GM21576 (cell line): Measurements from ENCODE around the gene CHAD.

Experiments used
- ATAC-seq: cut with Tn5 transposase; IDR thresholded peaks from one replicate; pipeline ENCODE4 v1.9.1; 2021; ENCODE audit warnings: mild to moderate bottlenecking, moderate library complexity; ENCODE audit not compliant: unreplicated experiment

The CHAD gene

DNA sequence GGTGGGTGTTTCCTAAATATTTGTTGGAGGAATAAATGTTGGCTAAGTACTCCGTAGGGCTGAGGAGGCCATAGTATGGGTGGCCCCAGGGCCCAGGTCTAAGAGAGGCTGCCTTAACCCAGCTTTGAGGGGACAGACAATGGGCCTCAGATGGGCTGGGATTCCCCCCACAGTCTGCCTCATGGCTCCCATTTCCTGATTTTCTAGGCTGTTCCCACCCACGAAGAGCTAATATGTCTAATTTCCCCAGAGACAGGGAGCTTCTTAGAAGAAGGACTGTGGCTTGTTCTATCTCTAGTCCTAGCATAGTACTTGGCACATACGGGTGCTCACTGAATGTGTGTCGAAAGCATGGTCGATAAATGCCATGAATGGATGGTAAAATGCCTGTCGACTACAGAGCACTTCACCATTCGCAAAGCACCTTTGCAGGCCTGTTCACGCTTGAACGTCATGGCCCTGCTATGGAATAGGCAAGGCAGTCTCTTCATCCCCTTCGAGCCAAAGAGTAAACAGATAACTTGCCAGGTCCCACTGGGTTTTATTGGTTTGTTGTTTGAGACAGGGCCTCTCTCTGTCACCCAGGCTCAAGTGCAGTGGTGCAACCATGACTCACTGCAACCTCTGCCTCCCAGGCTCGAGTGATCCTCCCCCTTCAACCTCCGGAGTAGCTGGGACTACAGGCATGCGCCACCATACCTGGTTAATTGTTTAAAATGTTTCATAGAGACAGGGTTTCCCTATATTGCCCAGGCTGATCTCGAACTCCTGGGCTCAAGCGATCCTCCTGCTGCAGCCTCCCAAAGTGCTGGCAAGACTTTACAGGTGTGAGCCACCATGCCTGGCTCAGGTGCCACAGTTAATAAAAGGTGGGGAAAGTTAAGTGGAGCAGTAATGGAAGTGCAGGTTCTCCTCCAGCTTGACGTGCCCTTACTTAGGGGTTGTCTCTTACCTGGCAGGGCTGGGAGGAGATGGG, 9.7 kb downstream of the CHAD start:
- no peak for ATAC-seq

DNA sequence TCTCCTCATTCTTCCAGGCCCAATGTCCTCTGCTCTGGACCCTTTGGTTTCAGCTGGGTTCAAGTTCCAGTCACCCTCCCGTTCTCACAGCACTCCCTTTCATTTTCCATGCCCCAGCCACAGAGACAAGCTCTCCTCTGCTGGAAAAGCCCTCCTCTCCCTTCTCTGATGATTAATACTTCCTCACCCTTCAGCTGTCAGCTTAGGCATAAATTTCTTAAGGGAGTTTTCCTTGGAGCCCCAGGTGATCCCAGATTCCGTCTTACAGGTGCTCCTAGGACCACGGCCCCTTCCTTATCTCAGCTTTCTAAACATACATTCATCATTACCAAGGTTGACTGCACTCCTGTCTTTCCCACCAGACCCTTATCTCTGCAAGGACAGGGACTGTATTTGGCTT, 10.4 kb downstream of the CHAD start:
- no peak for ATAC-seq

DNA sequence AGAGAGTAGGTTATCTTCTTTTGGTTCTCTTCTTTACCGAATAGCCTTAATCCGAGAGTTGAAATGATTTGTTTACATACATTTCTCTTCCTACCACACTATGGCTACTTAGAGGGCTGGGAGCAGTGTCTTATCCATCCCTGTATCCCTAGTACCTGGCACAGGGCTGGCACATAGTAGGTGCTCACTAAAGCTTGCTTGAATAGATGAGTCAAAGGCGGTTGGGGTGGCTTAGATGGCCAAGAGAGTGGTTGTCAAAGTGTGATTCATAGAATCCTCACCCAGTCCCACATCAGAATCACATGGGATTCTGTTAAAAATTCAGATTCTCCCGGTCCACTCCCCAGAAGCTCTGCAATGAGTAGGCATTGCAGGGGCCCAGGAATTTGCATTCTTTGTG, 11.1 kb downstream of the CHAD start:
- no peak for ATAC-seq

DNA sequence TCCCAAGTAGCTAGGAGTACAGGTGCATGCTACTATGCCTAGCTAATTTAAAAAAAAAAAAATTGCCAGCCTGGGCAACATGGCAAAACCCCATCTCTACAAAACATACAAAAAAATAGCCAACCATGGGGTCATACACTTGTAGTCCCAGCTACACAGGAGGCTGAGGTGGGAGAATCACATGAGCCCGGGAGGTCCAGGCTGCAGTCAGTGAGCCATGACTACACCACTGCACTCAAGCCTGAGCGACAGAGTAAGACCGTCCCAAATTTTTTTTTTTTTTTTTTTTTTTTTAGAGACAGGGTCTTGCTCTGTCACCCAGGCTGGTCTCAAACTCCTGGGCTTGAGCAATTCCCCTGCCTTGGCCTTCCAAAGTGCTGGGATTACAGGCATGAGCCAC, 14.8 kb downstream of the CHAD start:
- no peak for ATAC-seq

DNA sequence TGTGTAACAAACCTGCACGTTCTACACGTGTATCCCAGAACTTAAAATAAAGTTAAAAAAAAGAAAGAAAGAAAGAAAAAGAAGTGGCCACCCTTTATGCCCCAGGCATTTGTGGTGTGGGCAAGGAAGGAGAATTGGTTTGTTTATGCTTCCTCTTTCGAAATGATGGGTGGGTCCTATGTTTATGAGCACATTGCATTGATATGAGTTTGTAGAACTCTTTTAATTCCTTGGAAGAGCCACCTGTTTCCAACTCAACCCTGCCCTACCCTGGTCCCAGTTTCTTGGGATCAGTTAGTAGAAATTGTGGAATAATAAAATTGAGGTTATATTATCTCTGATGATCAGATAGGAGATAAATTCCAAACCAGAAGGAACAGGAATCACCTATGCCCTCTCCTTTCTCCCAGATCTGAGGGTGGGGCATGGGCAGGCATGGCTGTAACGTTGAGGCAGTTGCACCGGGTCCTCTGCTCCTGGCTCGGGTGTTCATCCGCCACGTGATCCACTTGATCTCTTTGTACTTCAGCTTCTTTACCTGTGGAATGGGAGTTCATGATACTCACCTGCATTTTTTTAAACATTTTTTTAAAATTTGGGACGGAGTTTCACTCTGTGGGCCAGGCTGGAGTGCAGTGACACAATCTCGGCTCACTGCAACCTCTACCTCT, 15.9 kb downstream of the CHAD start:
- ATAC-seq: peak; percentile 70

DNA sequence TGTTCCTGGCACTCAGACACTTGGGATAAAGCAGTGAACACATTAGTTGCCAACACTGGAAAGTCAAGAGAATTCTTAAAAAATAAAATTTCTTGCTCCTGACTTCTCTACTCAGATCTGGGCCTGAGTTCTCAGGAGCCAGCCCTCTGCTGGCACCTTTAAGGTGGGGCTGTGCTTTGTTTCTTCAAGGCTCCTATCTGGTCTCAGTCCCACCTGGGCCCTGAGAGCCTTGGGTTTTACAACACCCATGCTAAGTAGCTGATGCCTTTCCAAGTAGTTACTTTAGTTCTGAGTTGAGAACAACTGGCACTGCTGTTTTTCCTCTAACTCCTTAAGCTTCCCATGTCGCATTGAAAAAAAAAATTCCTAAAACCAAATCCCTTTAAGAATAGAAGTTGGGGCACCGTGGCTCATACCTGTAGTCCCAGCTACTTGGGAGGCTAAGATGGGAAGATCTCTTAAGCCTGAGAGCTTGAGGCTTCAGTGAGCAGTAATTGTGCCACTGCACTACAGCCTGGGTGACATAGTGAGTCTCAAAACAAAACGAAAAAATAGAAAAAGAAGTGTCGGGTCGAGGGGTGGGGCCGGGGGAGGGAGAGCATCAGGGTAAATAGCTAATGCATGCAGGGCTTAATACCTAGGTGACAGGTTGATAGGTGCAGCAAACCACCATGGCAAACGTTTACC, 16.6 kb downstream of the CHAD start:
- ATAC-seq: peak; percentile 29

DNA sequence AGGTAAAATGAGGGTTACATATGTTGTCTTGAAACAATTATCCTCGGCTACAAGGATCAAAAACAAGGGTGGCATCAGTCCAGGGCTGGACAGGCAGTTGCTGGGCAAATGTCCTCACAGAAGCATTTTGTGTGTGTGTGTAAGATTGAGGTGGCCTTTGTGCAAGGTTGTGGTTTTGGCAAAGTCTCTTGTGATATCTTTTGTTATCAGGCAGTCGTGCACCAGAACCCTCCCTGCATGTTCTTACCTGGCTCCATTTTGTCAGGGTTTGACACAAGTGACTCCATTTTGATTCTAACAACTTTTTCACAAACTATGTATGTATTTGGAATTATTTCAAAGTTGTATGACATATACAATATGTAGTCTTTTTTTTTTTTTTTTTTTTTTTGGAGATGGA, 20.0 kb downstream of the CHAD start:
- no peak for ATAC-seq

DNA sequence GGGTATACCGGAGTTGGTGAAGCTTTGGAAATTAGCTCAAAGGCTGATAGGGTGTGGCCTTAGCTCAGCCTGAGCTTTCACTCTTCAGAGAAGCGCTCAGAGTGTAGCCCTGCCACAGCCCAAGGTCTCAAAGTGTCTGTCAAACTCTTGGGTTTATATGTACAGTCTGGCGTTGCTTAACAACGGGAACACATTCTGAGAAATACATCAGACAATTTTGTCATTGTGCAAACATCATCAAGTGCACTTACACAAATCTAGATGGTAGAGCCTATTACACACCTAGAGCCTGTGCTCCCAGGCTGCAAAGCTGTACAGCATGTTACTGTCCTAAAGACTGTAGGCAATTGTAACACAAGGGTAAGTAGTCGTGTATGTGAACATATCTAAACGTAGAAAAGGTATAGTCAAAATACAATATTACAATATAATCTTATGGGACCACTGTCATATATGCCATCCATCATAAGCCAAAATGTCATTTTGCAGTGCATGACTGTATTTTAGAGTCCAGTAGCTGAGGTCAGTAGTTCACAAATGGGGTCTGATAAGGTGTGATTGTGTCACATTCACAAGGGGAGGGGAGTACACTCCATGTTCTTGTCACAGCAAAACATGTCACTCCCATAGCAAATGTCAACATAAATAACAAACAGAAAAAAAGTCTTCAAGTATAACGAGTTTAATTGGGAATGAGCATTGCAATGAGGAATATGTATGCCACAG, 20.6 kb downstream of the CHAD start:
- ATAC-seq: no peak

DNA sequence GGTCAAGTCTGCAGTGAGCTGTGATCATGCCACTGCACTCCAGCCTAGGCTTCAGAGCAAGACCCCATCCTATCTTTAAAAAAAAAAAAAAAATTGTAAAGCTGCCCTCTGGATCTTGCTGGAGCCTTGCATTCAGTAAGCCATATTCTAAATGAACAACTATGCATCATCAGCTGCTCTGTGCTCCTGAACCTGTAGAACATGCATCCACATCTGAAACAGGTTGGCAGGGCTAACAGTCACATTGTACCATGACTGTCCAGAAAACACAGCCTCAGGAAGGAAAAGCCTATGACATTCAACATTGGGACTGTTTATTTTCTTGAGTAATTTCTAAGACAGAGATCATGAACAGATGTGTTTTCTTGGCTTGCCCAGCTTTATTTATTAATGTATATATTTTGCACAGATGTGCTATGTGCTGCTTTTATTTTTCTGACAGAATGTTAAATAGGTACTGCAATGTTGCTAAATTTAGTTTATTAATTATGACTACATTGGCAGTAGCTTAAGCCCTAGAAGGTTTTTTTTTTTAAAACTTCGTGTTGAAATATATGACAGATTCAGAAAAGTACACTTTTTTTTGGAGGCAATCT, 22.9 kb downstream of the CHAD start:
- no peak for ATAC-seq

DNA sequence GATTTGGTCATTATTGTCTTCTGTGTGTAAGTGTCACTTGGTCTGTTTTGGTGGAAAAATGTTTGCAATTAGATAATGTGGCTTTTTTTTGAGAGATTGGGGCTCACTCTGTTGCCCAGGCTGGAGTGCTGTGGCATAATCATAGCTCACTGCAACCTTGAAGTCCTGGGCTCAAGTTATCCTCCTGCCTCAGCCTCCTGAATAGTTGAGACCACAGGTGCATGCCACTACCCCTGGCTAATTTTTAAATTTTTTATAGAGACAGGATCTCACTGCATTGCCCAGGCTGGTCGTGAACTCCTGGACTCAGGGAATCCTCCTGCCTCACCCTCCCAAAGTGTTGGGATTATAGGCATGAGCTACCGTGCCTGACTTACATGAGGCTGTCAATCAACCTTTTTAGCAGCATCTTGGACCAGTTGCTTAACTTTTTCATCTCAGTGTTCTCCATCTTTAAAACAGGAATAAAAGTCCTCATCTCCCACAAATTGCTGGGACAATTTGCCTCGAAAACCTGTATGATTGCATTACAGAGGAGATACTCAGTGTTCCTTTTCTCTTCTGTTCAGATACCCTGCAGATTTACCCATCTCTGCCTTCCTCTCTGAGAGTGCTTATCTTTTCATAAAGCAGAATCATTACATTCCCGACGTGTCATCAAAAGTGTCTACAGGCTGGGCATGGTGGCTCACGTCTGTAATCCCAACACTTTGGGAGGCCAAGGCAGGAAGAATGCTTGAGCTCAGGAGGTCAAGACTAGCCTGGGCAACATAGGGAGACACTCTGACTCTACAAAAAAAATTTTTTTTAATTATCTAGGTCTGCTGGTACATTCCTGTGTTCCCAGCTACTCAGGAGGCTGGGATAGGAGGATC, 23.6 kb downstream of the CHAD start:
- ATAC-seq: no peak

DNA sequence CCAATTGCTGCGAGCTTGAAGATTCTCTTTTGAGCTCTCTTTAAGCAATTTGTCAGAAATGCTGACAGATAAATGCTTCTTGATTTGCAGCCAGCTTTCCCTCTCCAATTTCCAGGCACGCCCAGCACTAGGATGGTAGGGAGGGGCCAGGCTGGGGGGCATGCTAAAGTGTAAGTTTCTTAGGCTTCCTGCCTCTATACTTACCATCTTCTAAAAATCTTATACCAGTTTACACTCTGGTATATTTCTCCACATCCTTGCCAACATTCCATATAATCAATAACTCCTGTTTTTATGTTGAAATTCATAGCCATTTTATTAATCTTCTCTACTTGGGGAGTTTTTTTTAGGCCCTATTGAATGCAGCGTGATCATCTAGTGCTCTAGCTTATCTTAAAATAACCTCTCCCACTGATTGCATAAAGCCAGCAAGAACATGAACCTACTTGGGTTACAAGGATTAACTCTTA, 25.1 kb downstream of the CHAD start:
- ATAC-seq: no peak

DNA sequence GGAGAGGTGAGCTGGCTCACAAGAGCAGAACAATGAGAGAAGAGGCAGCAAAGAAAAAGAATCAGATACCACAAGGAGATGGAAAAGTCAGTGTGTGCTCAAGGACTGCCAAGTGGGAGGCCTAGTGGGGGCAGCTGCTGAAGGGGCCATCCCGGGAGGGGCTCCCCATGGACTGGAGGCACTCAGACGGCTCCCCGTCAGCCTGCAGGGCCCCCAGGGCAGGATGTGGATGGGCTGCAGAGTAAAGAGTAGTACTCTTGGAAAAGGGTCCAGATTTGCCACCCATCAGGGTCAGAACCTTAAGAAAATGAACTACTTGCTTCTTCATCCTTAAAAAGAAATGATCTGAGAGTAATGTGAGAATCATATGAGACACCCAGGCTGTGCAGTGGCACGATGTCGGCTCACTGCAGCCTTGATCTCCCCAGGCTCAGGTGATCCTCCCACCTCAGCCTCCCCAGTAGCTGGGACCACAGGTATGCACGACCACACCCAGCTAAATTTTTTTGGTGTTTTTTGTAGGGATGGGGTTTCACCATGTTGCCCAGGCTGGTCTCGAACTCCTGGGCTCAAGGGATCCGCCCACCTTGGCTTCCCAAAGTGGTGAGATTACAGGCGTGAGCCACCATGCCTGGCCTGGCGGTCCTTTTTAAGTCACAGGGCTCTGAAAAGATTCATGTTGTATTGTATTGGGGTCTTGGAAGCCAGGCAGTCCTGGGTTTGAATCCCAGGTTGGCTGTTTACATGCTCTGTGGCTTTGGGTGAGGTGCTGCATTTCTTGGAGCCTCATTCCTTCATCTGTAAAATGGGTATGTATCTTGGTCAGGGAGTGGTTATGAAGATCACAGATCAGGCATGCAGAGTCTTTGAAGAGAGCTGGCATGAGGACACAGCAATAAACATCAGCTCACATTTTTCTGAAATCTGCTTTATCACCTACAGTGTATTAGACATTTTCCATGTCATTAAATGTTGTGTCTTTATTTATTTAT, 27.5 kb downstream of the CHAD start:
- ATAC-seq: no peak

DNA sequence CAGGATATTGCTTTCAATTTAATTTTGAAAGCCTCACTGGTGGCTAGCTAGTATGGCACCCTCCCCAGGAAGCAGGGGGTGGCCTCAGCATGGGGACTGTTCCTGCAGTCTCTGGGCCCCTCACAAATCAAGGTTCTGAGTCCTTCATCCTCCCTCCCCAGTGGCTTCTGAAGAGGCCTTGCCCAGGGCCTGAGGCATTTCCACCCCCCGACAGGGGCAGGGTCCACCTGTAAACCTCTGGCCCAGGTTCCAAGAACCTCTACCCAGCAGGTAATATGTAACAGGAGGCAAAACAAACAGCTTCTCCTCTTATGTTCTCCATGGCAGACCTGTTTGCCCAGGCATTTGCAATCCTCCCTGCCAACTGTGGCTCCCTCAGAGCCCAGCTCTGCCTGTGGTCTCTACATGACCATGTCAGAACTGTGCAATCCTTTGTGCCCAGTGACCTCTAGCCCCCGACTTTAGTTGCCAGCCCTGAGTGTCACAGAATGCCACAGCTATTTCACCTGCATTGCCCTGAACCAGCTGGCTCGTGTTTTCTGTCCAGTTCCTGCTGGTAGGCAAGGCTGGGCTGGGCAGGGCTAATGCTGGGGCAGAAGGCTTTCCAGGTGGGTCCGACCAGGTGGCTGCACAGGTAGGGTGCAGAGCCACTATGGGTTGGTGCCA, 28.4 kb downstream of the CHAD start:
- no peak for ATAC-seq

DNA sequence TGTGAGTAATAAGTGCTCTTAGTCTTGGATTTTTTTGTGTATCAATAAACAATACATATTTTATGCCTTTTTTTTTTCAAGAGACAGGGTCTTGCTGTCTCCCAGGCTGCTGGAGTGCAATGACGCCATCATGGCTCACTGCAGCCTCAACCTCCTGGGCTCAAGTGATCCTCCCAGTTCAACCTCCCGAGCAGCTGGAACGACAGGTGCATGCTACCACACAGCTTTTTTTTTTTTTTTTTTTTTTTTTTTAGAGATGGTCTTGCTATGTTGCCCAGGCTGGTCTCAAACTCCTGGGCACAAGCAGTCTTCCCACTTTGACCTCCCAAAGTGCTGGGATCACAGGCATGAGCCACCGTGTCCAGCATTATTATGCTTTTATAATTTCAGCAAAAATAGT, 29.7 kb downstream of the CHAD start:
- ATAC-seq: no peak

DNA sequence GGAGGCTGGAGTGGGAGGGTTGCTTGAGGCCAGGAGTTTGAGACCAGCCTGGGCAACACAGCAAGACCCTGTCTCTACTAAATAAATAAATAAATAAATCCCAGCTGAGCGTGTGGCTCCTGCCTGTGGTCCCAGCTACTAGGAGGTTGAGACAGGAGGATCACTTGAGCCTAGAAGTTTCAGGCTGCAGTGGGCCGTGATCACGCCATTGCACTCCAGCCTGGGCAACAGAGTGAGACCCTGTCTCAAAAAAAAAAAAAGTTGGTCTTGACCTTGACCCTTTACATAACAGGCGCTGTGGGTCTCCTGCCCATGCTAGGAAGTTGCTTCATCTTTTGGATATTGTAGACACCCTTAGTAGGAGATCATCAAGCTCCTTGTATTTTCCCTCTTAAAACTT, 31.3 kb downstream of the CHAD start:
- no peak for ATAC-seq

DNA sequence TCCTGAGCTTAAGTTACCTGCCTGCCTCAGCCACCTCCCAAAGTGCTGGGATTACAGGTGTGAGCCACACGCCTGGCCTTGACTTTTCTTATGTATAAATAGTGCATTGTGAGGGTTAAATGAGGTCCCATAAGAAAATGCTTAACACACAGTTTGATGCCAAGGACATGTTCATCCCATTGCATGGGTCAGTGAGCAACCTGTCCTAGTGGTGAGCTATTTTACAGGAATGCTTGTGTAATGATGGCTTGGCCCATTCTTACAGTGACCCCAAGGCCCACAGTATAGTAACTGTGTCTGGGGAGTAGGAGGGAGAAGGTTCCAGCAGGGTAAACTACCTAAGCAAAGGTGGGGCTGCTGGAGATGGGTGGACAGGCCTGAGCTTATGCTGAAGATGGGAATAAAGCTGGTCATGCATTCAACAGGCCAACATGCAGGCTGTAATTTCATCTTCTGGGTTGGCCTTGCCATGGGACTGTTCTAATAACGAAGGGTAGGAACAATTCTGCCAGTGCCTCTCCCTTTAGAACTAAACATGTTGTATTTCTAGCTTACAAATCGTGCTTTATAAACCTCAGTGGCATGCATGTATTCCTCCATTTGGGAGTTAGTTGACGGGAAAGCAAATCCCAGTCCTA, 36.4 kb downstream of the CHAD start:
- ATAC-seq: no peak
